Measurements from ENCODE around the gene UTF1. TPM values are rescaled to one million over a fixed set of nuclear protein-coding genes. Genes with fewer than 3 reads are reported as not detected.

The UTF1 gene
- total and polyA plus RNA-seq, 9 of the 15 experiments (the other 6 are each of a cell fraction or from before 2014, with no cell fraction given) = 0.35 to 0.46 TPM; not detected in 7

DNA sequence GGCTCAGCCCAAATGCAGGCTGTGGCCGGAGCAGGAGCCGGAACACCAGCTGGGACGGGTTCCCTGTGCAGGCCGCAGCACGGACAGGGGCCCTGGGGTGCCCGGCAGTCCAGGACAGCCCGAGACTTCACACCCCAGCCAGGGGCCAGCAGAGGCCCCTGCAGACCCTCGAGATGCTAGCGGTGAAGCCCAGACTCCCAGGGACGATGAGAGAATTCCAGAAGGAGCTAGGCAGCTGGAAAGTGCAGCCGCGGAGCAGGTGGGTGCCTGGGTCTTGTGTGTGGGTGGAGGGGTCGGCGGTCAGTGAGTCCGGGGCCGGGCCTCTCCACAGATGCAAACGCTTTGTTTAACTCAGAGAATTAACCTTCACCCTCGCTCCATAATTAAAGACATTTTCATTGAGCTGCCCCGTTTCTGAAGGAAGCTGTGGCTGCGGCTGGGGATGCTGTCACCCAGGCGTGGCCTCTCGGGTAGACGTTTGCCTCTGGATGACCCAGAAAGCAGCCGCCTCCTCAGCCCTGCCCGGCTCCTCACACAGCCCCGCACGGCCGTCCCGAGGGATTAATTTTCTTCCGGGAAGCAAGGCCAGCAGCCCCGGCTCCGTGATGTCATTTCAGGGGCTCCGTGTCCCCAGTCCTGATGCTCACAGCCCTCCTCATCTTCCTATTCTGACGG, 43.5 kb upstream of the UTF1 start (continued):
- TF ChIP-seq KLF10 (CRISPR knock-in tag; IDR thresholded peaks at IDR 0.05) = no peak
- no peak for TF ChIP-seq SMAD4 (CRISPR knock-in tag; conservative IDR thresholded peaks at IDR 0.05)
- no peak for TF ChIP-seq ZNF232 (CRISPR knock-in tag; IDR thresholded peaks at IDR 0.05)
- no peak for TF ChIP-seq CHD2 (IDR thresholded peaks at IDR 0.05; ENCODE audit: low read depth, low read length)
- TF ChIP-seq TRIM24 (IDR thresholded peaks at IDR 0.05) = no peak
- no peak for TF ChIP-seq KLF16 (IDR thresholded peaks at IDR 0.05)
- TF ChIP-seq, protein P1, sequence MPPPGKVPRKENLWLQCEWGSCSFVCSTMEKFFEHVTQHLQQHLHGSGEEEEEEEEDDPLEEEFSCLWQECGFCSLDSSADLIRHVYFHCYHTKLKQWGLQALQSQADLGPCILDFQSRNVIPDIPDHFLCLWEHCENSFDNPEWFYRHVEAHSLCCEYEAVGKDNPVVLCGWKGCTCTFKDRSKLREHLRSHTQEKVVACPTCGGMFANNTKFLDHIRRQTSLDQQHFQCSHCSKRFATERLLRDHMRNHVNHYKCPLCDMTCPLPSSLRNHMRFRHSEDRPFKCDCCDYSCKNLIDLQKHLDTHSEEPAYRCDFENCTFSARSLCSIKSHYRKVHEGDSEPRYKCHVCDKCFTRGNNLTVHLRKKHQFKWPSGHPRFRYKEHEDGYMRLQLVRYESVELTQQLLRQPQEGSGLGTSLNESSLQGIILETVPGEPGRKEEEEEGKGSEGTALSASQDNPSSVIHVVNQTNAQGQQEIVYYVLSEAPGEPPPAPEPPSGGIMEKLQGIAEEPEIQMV (tag; conservative IDR thresholded peaks at IDR 0.05; ENCODE audit: low read depth) = no peak
- TF ChIP-seq FOXA3 (CRISPR knock-in tag; conservative IDR thresholded peaks at IDR 0.05 in 1 of 2, IDR thresholded peaks at IDR 0.05 in 1 of 2) = no peak
- TF ChIP-seq KAT7 (CRISPR knock-in tag; IDR thresholded peaks at IDR 0.05; ENCODE audit: borderline replicate concordance) = no peak
- TF ChIP-seq MAFK (IDR thresholded peaks at IDR 0.05; ENCODE audit: low read length) = no peak
- TF ChIP-seq, protein P2, sequence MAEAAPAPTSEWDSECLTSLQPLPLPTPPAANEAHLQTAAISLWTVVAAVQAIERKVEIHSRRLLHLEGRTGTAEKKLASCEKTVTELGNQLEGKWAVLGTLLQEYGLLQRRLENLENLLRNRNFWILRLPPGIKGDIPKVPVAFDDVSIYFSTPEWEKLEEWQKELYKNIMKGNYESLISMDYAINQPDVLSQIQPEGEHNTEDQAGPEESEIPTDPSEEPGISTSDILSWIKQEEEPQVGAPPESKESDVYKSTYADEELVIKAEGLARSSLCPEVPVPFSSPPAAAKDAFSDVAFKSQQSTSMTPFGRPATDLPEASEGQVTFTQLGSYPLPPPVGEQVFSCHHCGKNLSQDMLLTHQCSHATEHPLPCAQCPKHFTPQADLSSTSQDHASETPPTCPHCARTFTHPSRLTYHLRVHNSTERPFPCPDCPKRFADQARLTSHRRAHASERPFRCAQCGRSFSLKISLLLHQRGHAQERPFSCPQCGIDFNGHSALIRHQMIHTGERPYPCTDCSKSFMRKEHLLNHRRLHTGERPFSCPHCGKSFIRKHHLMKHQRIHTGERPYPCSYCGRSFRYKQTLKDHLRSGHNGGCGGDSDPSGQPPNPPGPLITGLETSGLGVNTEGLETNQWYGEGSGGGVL (CRISPR knock-in tag; IDR thresholded peaks at IDR 0.05) = no peak

Measured in K562 (cell line).